T-helper 17 cell (primary cell): Measurements from ENCODE around the gene KDM7A. TPM values are rescaled to one million over a fixed set of nuclear protein-coding genes. Genes with fewer than 3 reads are reported as not detected.
A peak's percentile ranks its signal among the peaks of the same experiment; 100 is the strongest.

Experiments
- ATAC-seq: fragments of 150-1000 bp; cut with Tn5 transposase; 2 replicates; pipeline ENCODE4 v1.10.0; 2021; ENCODE audit warnings: mild to moderate bottlenecking, moderate library complexity
- DNase-seq, 3 donors: peaks; one replicate each; pipeline versions ENCODE4 v3.0.0 to v3.0.0-alpha.2; 2020 to 2021
- H3K9me3 ChIP-seq: one replicate; pipeline ENCODE4 v1.7.0; 2013; ENCODE audit warnings: low read length, mild to moderate bottlenecking; ENCODE audit not compliant: control insufficient read depth, poor library complexity, severe bottlenecking
- H3K27ac Mint-ChIP-seq: one replicate; pipeline ENCODE4 v1.8.0; 2022; ENCODE audit warnings: mild to moderate bottlenecking, moderate library complexity, mixed read lengths
- H3K27me3 Mint-ChIP-seq: one replicate; pipeline ENCODE4 v1.8.0; 2022; ENCODE audit warnings: mixed read lengths
- H3K36me3 Mint-ChIP-seq: one replicate; pipeline ENCODE4 v1.8.0; 2022; ENCODE audit warnings: low read depth, mixed read lengths
- H3K4me1 Mint-ChIP-seq: one replicate; pipeline ENCODE4 v1.8.0; 2022; ENCODE audit warnings: mild to moderate bottlenecking, mixed read lengths
- H3K4me3 Mint-ChIP-seq: one replicate; pipeline ENCODE4 v1.8.0; 2022; ENCODE audit warnings: mild to moderate bottlenecking, moderate library complexity, mixed read lengths
- total RNA-seq, 4 donors: library from RNA in 2 of 4; stranded (reverse) in 2 of 4; gene quantifications; one replicate each; pipeline ENCODE4 v1.2.3 and lab custom pipeline; 2022 to 2026

Gene KDM7A
- total RNA-seq, 2 donors from 2014 or later: 35.1 to 47.2 TPM

DNA sequence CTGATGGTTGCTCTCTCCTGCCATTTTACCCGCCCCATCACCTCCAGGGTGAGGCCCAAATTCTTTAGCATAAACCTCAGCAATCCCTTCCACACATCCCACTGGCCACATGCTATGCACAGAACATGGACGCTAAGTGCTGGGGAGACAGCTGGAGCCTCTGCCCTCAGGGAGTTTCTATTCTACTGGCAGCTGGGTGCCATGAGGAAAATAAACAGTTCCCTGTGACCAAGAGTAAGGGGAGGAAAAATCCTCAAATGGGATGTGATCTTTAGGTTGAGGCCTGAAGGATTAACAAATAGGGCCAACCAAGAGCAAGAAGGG is 115.2 kb downstream of the KDM7A start:
- ATAC-seq (no peak), DNase-seq (no peak)
- H3K27ac Mint-ChIP-seq: peak overlapping the region; percentile 80
- H3K27me3 Mint-ChIP-seq: no peaks in the 10 kb centered on the region
- H3K9me3 ChIP-seq: peaks cover 3% of the 10 kb centered on the region
- H3K36me3 Mint-ChIP-seq: no peaks in the 10 kb centered on the region
- H3K4me1 Mint-ChIP-seq: peaks cover 42% of the 10 kb centered on the region
- peak overlapping the region; percentile 85 for H3K4me3 Mint-ChIP-seq

DNA sequence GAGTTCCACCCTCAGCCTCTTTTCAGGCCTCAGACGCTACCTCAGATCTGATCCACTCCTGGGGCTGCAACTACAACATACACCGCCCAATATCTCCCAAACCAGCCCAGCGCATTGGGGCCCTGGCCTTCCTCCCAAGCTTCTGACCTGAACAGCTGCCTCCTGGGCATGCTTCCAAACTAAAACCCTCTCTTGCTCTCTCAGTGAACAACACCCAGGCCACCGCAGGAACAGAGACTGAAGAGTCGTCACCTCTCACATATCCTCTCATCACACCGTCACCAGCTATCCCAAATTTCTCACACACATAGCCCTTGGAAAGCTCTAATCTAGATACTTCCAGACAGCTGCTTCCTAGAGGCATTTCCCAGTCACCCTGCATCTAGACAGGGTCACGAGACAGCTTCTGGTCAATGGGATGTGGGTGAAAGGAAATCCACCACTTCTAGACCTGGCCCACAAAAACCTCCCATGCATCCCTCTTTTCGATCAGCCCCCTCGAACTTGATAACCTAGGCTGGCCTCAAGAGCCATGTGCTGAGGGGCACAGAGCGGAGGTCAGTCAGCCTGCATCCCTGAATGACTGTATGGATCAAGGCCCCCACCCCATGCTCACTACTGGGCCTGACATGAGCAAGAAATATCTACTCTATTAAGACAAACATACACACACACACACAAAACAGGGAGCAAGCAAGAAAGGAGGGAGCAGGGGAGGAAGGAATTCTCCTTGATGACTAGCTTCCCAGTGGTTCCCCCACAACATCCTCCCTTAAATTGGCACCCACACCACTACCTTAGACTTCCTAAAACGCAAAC is 115.8 kb downstream of the KDM7A start:
- ATAC-seq (no peak), DNase-seq (no peak)
- Mint-ChIP-seq H3K27ac (peak overlapping the region; percentile 80), H3K4me1 (peaks cover 45% of the 10 kb centered on the region), H3K36me3 (no peaks in the 10 kb centered on the region), H3K27me3 (no peaks in the 10 kb centered on the region), H3K4me3 (peak overlapping the region; percentile 85)
- no peaks in the 10 kb centered on the region for H3K9me3 ChIP-seq

DNA sequence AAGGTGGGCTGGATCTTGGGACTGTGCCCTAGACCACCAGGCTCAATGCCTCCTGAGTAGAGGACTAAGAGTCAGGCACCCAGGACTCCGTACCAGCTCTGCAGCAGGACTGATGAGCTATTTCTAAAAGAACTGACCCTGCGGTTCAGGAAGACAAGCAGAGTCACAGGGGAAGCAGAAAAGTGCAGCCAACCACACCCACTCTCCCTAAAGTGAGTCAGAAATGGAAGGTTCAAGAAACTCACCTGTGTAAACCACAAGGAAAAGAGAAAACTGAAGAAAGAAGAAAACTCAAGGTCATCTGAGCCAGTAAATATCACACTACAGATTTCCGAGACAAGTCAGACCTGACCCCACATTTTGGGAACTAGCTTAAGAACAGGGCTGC is 116.5 kb downstream of the KDM7A start:
- Mint-ChIP-seq H3K27ac (peak overlapping the region; percentile 80), H3K4me1 (peaks cover 49% of the 10 kb centered on the region), H3K36me3 (peaks cover 3% of the 10 kb centered on the region), H3K4me3 (peak overlapping the region; percentile 85), H3K27me3 (no peaks in the 10 kb centered on the region)
- ATAC-seq: no peak
- no peaks in the 10 kb centered on the region for H3K9me3 ChIP-seq
- DNase-seq: no peak

GRCh38 chr7:140059273-140060242 is 117.2 kb downstream of the KDM7A start:
- H3K9me3 ChIP-seq: no peaks in the 10 kb centered on the region
- ATAC-seq (no peak), DNase-seq (no peak)
- Mint-ChIP-seq H3K27ac (peak overlapping the region; percentile 80), H3K4me1 (peaks cover 54% of the 10 kb centered on the region), H3K36me3 (peaks cover 3% of the 10 kb centered on the region), H3K4me3 (peak overlapping the region; percentile 85), H3K27me3 (no peaks in the 10 kb centered on the region)

DNA sequence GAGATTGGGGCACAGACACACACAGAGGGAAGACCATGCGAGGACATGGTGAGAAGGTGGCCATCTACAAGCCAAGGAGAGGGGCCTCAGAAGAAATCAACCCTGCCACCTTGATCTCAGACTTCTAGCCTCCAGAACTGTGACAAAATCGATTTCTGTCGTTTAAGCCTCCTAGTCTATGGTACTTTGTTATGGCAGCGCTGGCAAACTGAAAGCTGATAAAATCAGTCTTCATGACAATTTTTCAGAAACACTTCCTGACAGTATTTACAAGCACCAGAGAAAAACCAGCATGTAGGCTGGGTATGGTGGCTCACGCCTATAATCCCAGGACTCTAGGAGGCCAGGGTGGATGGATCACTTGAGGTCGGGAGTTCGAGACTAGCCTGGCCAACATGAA is 118.3 kb downstream of the KDM7A start:
- no peak for DNase-seq
- H3K27ac Mint-ChIP-seq: peak overlapping the region; percentile 80

DNA sequence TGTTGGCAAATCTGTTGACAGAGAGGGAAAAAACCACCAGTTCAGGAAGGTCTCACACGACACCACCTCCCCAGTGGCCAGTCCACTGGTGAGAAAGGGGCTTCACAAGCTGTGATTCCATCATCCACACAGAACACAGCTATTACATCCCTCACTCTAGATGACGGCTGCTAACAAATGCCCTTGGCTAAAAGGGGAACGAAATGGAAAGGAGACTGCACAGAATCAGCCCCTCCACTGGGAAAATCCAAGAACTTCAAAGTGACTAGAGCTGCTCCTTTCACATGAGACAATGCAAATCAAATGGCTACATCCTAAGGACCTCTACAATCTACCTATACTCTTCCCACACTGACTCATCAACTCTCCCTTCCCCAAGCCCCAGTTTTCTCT is 119.6 kb downstream of the KDM7A start:
- peaks cover 69% of the 10 kb centered on the region for H3K4me1 Mint-ChIP-seq
- no peak overlapping the region for H3K4me3 Mint-ChIP-seq
- no peaks in the 10 kb centered on the region for H3K9me3 ChIP-seq
- H3K36me3 Mint-ChIP-seq: peaks cover 3% of the 10 kb centered on the region
- no peak overlapping the region for H3K27ac Mint-ChIP-seq
- DNase-seq: no peak
- no peak for ATAC-seq
- H3K27me3 Mint-ChIP-seq: no peaks in the 10 kb centered on the region

More for the DNA sequence above, 118.3 kb downstream of the KDM7A start:
- Mint-ChIP-seq H3K27me3 (no peaks in the 10 kb centered on the region), H3K4me3 (peak overlapping the region; percentile 85), H3K36me3 (peaks cover 3% of the 10 kb centered on the region), H3K4me1 (peaks cover 63% of the 10 kb centered on the region)
- no peak for ATAC-seq
- H3K9me3 ChIP-seq: no peaks in the 10 kb centered on the region

DNA sequence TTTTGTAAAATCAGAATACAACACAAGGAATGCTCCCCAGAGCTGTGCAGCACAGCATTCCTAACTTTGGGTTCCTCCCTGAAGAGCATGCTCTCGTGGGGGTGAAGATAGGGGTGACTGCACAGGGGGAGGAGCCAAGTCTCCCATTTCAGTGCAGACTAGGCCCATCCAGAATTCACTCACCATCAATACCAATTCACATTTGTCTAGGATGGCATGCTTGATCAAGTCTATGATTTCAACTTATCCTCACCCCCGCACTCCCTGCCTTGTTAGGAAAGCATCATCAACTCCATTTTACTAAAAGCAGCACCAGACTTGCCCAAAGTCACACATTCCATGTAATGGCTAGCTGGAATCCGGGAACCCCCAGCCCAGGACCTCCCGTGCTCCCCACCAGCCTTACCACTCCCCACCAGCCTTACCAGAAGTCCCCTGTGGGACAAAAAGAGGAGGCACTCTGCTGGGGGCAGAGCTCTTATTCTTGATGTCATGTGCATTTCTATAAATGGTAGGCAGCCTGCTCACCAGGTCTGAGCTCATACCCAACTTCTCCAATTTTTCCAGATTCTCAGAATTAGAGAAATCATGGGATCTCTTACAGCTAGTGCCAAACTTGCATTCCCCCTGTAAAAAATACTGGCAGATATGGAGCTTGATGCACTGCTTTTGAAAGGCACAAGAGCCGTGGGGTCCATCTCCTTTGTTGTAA is 120.2 kb downstream of the KDM7A start:
- ATAC-seq (no peak), DNase-seq (no peak)
- Mint-ChIP-seq H3K27ac (peak overlapping the region; percentile 79), H3K36me3 (peaks cover 3% of the 10 kb centered on the region), H3K4me1 (peaks cover 69% of the 10 kb centered on the region), H3K27me3 (no peaks in the 10 kb centered on the region), H3K4me3 (no peak overlapping the region)
- no peaks in the 10 kb centered on the region for H3K9me3 ChIP-seq

GRCh38 chr7:140055833-140056232 is 121.0 kb downstream of the KDM7A start:
- Mint-ChIP-seq H3K4me3 (no peak overlapping the region), H3K27me3 (no peaks in the 10 kb centered on the region), H3K27ac (peak overlapping the region; percentile 79), H3K4me1 (peaks cover 61% of the 10 kb centered on the region), H3K36me3 (peaks cover 3% of the 10 kb centered on the region)
- DNase-seq (no peak), ATAC-seq (no peak)
- H3K9me3 ChIP-seq: no peaks in the 10 kb centered on the region

- ATAC-seq: no peak
- no peak for DNase-seq
- Mint-ChIP-seq H3K36me3 (peaks cover 8% of the 10 kb centered on the region), H3K4me3 (no peak overlapping the region), H3K27ac (peak overlapping the region; percentile 59), H3K4me1 (peaks cover 58% of the 10 kb centered on the region), H3K27me3 (no peaks in the 10 kb centered on the region)
- H3K9me3 ChIP-seq: no peaks in the 10 kb centered on the region
Observed at GRCh38 chr7:140054751-140055150, 122.0 kb downstream of the KDM7A start.

- Mint-ChIP-seq H3K36me3 (peaks cover 8% of the 10 kb centered on the region), H3K27me3 (no peaks in the 10 kb centered on the region), H3K4me3 (no peak overlapping the region), H3K27ac (peak overlapping the region; percentile 59), H3K4me1 (peaks cover 54% of the 10 kb centered on the region)
- ATAC-seq: peak; percentile 45
- no peak for DNase-seq
- H3K9me3 ChIP-seq: no peaks in the 10 kb centered on the region
Observed at GRCh38 chr7:140053812-140054539, 122.8 kb downstream of the KDM7A start.

DNA sequence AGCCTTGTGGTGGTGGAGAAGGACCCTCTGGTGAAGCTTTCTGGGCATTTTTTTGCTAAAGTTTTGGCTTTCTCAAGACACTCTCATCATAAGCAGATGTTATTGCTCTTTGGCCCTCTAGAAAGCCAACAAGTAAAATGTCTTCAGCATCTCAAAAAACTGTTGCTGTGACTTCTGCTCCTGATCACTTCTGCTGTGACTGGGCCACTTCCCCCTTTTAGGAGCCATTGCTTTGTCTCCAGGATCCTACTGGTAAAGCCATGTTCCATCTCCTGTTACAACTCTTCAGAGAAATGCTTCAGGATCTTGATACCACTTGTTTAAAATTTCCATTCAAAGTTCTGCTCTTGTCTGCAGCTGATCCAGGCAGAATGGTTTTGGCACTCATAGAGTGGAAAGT is 125.0 kb downstream of the KDM7A start:
- Mint-ChIP-seq H3K36me3 (peaks cover 10% of the 10 kb centered on the region), H3K27me3 (no peaks in the 10 kb centered on the region), H3K27ac (no peak overlapping the region)

GRCh38 chr7:140050100-140050499 is 126.7 kb downstream of the KDM7A start:
- no peak overlapping the region for H3K4me3 Mint-ChIP-seq
- H3K27ac Mint-ChIP-seq: peak overlapping the region; percentile 71
- no peak for DNase-seq
- no peaks in the 10 kb centered on the region for H3K9me3 ChIP-seq
- H3K36me3 Mint-ChIP-seq: peaks cover 11% of the 10 kb centered on the region
- ATAC-seq: no peak
- no peaks in the 10 kb centered on the region for H3K27me3 Mint-ChIP-seq
- H3K4me1 Mint-ChIP-seq: peaks cover 35% of the 10 kb centered on the region

More for the DNA sequence above, 125.0 kb downstream of the KDM7A start:
- DNase-seq (no peak), ATAC-seq (no peak)
- no peak overlapping the region for H3K4me3 Mint-ChIP-seq
- H3K9me3 ChIP-seq: no peaks in the 10 kb centered on the region
- H3K4me1 Mint-ChIP-seq: peaks cover 43% of the 10 kb centered on the region
